Large intestine (tissue), 3 donors: Measurements from ENCODE around the gene NTM. TPM values are rescaled to one million over a fixed set of nuclear protein-coding genes. Genes with fewer than 3 reads are reported as not detected.

Experiments
- DNase-seq, 2 donors: peaks; one replicate each; pipeline versions ENCODE4 v3.0.0 to v3.0.0-alpha.2; 2013
- H3K27ac ChIP-seq: one replicate; pipeline ENCODE4 v1.5.1; 2013; ENCODE audit warnings: low read length
- H3K27me3 ChIP-seq: 2 replicates; pipeline ENCODE4 v1.6.1; 2013; ENCODE audit warnings: low read length; ENCODE audit not compliant: control insufficient read depth, insufficient read depth
- H3K36me3 ChIP-seq: 2 replicates; pipeline ENCODE4 v1.6.1; 2013; ENCODE audit warnings: low read length; ENCODE audit not compliant: control insufficient read depth, insufficient read depth
- H3K4me1 ChIP-seq: one replicate; pipeline ENCODE4 v1.6.1; 2013; ENCODE audit warnings: low read length; ENCODE audit not compliant: control insufficient read depth, insufficient read depth
- H3K4me3 ChIP-seq: one replicate; pipeline ENCODE4 v1.5.1; 2013; ENCODE audit warnings: low read length
- H3K9me3 ChIP-seq: one replicate; pipeline ENCODE4 v1.6.1; 2013; ENCODE audit warnings: mild to moderate bottlenecking, low read depth, low read length, moderate library complexity; ENCODE audit not compliant: control insufficient read depth
- WGBS: methylation state at CpG from one replicate; pipeline ENCODE4 v1.1.5; 2013; ENCODE audit warnings: low lambda C conversion rate; ENCODE audit not compliant: insufficient coverage; 5-methylcytosine and 5-hydroxymethylcytosine counted together
- polyA plus RNA-seq: library from polyadenylated mRNA; unstranded; fragments of 120-200 nt; gene quantifications from one replicate; pipeline ENCODE4 v1.2.1, GENCODE V29; 2013

Gene NTM
- polyA plus RNA-seq, 1 donor = 17.2 TPM

DNA sequence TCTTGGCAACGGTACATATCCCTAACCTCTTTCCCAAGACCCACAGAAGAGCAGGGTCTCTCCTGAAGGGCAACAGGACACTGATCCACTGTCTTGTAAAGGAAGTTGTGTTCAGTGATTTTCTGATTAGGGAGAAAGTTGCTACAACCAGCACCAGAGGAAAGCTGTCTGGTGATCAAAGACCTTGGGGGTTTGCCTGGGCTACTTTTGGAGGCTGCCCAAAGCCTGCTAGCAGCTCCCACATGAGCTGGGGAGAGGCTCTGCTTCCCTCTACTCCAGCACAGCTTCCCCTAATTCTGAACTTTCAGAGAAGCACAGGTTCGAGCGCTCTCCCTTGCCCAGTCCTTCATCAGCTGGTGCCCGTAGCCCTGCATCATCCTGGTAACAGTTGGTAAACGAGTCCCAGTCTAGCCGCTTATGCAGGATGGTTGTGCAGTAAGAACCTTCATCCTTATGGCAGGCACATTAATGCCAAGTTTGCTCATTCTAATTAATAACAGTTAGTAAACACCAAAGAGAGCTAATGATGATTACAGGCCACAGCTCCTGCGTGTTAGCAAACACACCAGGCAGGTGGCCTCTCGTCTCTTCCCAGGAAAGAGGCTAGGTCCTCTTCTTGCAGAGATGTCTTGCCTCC lies 173.1 kb downstream of the NTM start:
- no peaks in the 10 kb centered on the region for H3K27me3 ChIP-seq
- DNase-seq = no peak
- no peaks in the 10 kb centered on the region for H3K36me3 ChIP-seq
- no CpG with 5 or more reads among the region's 8 CpGs for WGBS
- no peak overlapping the region for H3K4me3 ChIP-seq
- no peaks in the 10 kb centered on the region for H3K4me1 ChIP-seq
- no peak overlapping the region for H3K27ac ChIP-seq
- no peaks in the 10 kb centered on the region for H3K9me3 ChIP-seq

DNA sequence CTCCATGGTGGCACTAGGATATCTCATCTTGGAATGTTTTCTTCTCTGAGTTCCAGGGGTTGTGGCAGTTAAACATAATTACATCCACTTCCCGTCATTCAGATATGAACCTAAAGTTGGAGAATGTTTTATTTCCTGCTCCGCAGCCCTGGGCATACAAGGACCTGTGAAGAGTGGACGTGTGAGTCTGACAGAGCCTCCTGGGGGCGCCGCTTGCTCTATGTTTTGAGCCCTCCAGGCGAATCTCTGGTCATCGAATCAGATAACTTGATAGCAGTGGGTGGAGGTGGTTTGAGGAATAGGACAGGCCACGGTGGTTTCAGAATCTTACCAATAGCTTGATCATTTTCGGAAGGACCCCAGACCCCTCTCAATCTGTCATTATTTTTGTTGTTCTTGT lies 174.2 kb downstream of the NTM start:
- no peaks in the 10 kb centered on the region for H3K36me3 ChIP-seq
- H3K9me3 ChIP-seq = no peaks in the 10 kb centered on the region
- H3K4me1 ChIP-seq = no peaks in the 10 kb centered on the region
- H3K27me3 ChIP-seq = no peaks in the 10 kb centered on the region
- no peak overlapping the region for H3K4me3 ChIP-seq
- DNase-seq = no peak
- H3K27ac ChIP-seq = no peak overlapping the region
- WGBS = no CpG with 5 or more reads among the region's 9 CpGs

DNA sequence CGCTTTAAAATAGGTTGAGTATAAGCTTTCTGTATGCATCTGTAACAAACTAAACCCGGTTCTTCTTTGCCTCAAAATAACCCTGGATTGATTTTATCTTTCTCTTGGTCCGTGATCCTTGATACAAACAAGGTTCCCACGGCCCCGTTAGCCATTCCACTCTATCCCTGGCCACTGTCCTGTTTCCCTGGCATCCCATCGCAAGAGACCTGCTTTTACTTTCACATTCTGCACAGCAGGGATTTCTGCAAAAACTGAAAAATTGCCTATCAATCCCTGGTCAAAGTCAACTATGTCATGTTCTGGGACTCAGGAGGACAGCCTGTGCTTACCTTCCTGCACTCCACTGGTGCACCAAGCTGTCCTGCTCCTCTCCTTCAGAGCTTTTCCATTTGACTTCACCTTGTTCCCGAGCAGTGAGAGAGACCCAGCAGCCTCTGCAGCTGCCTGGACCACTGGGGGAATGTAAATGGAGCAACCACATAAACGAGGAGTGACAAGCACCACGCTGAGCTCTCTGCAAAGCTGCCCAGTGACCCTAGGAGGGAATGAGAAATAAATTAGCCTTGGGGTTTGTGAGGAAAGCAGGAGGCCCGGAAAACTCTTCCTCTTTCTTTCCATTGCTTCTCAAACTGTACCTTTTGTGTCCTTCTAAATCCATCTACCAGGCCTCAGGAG lies 175.9 kb downstream of the NTM start:
- Histone ChIP-seq H3K27me3 (no peaks in the 10 kb centered on the region), H3K9me3 (no peaks in the 10 kb centered on the region), H3K4me3 (no peak overlapping the region), H3K36me3 (no peaks in the 10 kb centered on the region), H3K4me1 (no peaks in the 10 kb centered on the region), H3K27ac (no peak overlapping the region)
- no peak for DNase-seq
- WGBS = no CpG with 5 or more reads among the region's 10 CpGs

DNA sequence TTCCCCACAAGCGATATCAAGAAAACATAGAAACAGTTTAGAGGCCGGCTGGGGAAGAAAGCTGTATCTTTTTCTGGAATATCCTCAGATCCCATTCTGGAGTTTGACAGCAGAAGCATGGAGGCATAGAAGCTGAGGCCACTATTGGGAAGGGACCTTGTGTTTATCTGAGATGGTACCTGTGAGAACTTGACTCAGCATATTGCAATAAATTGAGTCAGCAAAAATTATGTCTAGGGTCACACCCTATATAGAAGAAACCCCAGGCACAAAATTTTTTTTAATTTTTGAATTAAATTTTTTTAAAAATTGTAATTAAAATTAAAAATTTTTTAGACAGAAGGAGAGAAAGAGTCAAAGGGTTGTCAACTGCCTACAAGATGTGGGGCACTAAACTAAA lies 178.7 kb downstream of the NTM start:
- Histone ChIP-seq H3K9me3 (no peaks in the 10 kb centered on the region), H3K27me3 (no peaks in the 10 kb centered on the region), H3K36me3 (no peaks in the 10 kb centered on the region), H3K4me3 (no peak overlapping the region), H3K27ac (no peak overlapping the region), H3K4me1 (no peaks in the 10 kb centered on the region)
- no peak for DNase-seq
- WGBS = 100% methylated on average over 2 of the region's 2 CpGs

DNA sequence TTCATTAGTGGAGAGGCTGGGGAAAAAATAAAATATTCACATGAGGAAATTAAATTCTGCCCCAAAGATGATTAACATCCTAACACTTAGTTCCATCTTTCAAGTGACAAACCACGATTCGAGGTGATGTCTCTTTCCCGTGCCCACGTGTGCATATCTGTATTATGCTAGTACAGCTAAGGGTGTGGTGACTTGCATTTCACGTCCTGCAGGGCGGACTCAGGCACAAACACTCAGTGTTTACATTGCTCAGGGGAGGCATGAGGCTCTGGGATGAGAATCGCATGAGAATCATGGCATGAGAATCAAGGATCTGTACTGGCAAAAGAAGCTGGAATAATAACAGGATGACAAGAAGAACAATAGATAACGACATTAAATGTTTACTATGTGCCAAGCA lies 179.4 kb downstream of the NTM start:
- H3K27ac ChIP-seq = no peak overlapping the region
- 80% methylated on average over 1 of the region's 8 CpGs for WGBS
- no peak overlapping the region for H3K4me3 ChIP-seq
- H3K27me3 ChIP-seq = no peaks in the 10 kb centered on the region
- DNase-seq = no peak
- H3K36me3 ChIP-seq = no peaks in the 10 kb centered on the region
- no peaks in the 10 kb centered on the region for H3K4me1 ChIP-seq
- no peaks in the 10 kb centered on the region for H3K9me3 ChIP-seq

DNA sequence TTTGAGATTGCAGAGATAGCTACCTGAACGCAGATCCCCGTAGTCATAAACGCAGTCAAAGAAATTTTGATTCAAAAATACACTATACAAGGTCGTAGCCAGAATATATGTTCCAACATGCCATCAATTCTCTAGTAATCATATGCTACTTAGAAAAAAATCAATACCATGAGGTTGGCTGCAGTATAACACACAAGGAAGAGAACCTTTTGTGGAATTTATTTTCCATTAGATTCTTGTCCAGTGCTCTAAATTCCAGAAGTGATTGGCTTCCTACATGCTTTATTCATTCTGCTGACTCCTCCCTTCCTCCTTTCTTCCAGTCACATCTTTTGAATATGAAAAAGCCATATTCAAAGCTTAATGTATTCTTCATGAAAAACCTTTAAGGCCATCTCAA lies 189.9 kb downstream of the NTM start:
- H3K36me3 ChIP-seq = no peaks in the 10 kb centered on the region
- H3K9me3 ChIP-seq = no peaks in the 10 kb centered on the region
- no peak overlapping the region for H3K27ac ChIP-seq
- no peak for DNase-seq
- WGBS = 100% methylated on average over 2 of the region's 4 CpGs
- no peaks in the 10 kb centered on the region for H3K27me3 ChIP-seq
- H3K4me3 ChIP-seq = no peak overlapping the region
- no peaks in the 10 kb centered on the region for H3K4me1 ChIP-seq

DNA sequence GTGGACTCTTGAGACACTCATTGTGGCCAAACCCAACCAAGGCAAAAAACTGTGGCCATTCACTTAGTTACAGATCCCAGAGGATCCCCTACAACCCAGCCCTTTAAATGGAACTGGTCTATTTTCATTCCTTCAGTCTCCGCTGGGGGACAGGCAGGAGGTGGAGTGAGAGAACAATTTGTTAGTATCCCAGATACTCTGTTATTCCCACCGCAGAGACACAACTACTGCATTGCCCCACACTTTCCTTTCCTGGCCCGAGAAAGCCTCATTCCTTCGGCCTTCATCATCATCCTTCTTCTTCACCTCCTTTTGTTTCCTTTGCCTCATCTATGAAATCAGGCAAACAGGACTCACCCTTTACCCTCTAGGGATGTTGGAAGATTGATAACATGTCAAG lies 191.1 kb downstream of the NTM start:
- Histone ChIP-seq H3K9me3 (no peaks in the 10 kb centered on the region), H3K27me3 (no peaks in the 10 kb centered on the region), H3K36me3 (no peaks in the 10 kb centered on the region), H3K4me1 (no peaks in the 10 kb centered on the region), H3K4me3 (no peak overlapping the region), H3K27ac (no peak overlapping the region)
- no CpG with 5 or more reads among the region's 4 CpGs for WGBS
- DNase-seq = no peak

DNA sequence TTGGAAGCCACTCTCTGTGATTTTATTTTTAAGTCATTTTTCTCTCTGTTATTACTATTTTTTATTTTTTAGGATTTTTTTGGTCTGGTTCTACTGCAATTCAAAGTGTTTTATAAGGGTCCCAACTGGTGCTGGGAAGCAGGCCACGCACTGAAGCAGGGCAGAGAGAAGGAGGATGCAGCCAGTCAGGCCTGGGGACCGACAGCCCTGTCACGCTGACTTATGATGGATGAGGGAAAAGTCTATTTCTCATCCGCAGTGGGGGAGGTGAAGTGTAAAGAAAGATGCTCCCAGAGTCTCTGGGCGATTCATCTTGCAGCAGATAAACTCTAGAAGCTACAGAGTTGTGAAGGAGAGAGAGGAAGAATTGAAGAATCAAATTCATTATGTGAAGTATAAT lies 191.6 kb downstream of the NTM start:
- no peaks in the 10 kb centered on the region for H3K27me3 ChIP-seq
- no peak for DNase-seq
- no peak overlapping the region for H3K27ac ChIP-seq
- no peaks in the 10 kb centered on the region for H3K36me3 ChIP-seq
- H3K4me1 ChIP-seq = no peaks in the 10 kb centered on the region
- no peaks in the 10 kb centered on the region for H3K9me3 ChIP-seq
- no peak overlapping the region for H3K4me3 ChIP-seq
- WGBS = 60% methylated on average over 1 of the region's 5 CpGs

DNA sequence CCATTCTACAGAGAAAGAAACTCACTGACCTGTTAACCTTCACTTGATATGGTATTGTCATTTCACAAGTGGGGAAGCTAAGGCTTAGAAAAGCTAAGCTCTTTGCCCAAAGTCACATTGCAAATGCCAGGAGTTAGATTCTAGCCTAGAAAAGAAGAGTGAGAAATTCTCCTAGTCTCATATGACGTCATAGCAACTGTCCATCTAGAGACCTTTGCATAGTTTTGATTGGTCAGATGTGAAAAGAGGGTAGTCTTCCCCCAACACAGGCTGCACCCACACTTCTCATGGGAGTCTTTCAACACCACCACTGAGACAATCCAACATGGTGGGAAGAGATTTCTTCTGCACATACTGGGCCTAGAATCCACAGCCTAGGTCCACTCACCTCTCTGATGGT lies 197.9 kb downstream of the NTM start:
- no peaks in the 10 kb centered on the region for H3K27me3 ChIP-seq
- H3K27ac ChIP-seq = no peak overlapping the region
- DNase-seq = no peak
- no peaks in the 10 kb centered on the region for H3K4me1 ChIP-seq
- WGBS = no CpG with 5 or more reads among the region's 1 CpG
- no peaks in the 10 kb centered on the region for H3K9me3 ChIP-seq
- no peaks in the 10 kb centered on the region for H3K36me3 ChIP-seq
- no peak overlapping the region for H3K4me3 ChIP-seq

DNA sequence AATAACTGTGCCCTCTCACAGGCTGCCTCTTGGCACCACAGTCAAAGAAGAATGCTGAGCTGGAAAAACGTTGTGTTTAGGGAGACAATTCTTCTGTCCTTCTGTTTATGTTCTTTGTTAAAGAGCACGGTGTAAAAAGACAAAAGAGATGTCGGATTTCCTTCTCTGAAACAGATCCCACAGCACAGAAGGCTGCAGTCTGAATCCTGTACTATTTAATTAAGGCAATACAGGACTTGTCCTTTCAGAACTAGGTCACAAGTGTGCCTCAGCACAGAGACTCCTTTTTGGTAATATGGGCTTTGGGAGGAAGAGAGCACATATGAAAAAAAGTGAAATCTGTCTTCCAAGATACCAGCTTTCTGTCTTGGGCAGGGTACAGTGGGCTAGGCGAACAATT lies 201.2 kb downstream of the NTM start:
- no peak for DNase-seq
- H3K4me3 ChIP-seq = no peak overlapping the region
- H3K27me3 ChIP-seq = no peaks in the 10 kb centered on the region
- no peaks in the 10 kb centered on the region for H3K9me3 ChIP-seq
- no peak overlapping the region for H3K27ac ChIP-seq
- H3K4me1 ChIP-seq = no peaks in the 10 kb centered on the region
- no CpG with 5 or more reads among the region's 4 CpGs for WGBS
- H3K36me3 ChIP-seq = no peaks in the 10 kb centered on the region

DNA sequence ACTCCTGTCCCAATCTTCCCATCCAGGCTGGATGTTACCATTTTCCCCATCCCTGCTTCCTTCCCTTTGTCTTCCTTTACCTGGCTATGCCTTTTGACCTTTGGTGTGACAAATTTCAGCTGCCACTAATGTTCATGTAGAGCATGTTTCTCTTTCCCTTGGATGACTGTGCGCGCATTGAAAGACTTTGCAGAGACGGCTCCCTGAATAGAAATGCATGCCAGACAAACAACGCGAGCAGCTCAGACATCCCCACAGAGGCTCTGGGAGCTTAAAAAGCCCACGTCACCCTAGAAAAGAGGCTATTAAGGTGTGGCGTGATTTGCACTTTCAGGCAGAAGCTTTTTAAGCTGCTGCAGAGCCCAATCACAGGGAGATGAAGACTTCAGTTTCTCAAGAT lies 202.0 kb downstream of the NTM start:
- H3K9me3 ChIP-seq = no peaks in the 10 kb centered on the region
- H3K27ac ChIP-seq = no peak overlapping the region
- H3K4me3 ChIP-seq = no peak overlapping the region
- no CpG with 5 or more reads among the region's 7 CpGs for WGBS
- no peaks in the 10 kb centered on the region for H3K4me1 ChIP-seq
- H3K36me3 ChIP-seq = no peaks in the 10 kb centered on the region
- no peak for DNase-seq
- no peaks in the 10 kb centered on the region for H3K27me3 ChIP-seq
